Suprapubic skin (tissue), 4 donors: ENCODE data around the gene PTPRD.

Experiments
- CTCF ChIP-seq, 2 donors: fragments of 200-600 bp in 1 of 2; fragments of 450-650 bp in 1 of 2; sonication (generic) in 1 of 2; IDR thresholded peaks; one replicate each; pipeline ENCODE4 v1.5.1; 2016 to 2019; ENCODE audit warnings: antibody characterized with exemption in 2 of 2, mild to moderate bottlenecking in 1 of 2, moderate library complexity in 1 of 2
- POLR2A ChIP-seq, 2 donors: fragments of 450-650 bp; IDR thresholded peaks; one replicate each; pipeline ENCODE4 v1.6.1; 2017; ENCODE audit warnings: antibody characterized with exemption in 2 of 2, mild to moderate bottlenecking in 2 of 2, moderate library complexity in 2 of 2
- POLR2AphosphoS5 ChIP-seq, 3 donors: sonication (generic); formaldehyde crosslinking; IDR thresholded peaks; one replicate each; pipeline ENCODE4 v1.6.1; 2017; ENCODE audit warnings: antibody characterized with exemption in 3 of 3

DNA sequence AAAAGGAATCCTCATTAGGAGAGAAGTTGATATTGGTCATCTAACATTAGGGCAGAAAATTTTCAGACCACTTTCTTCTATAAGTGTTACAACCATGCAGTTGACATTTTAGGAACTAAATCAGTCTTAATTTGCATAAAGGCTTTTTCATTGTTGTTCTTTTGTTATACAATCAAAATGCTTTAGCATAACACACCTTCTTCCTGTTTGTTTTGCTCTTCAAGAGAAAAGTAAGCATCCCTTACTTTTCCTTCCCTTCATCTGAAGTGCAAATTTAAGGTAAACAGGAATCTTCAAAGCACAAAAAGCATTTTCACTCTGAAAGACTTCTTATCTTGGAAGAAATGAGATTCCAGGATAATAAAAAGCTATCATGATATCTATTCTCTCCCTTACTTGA is 273.6 kb downstream of the PTPRD start:
- TF ChIP-seq CTCF (IDR thresholded peaks at IDR 0.05) = no peak
- TF ChIP-seq POLR2AphosphoS5 (IDR thresholded peaks at IDR 0.05) = no peak
- no peak for TF ChIP-seq POLR2A (IDR thresholded peaks at IDR 0.05)
